GM21390 (cell line): ENCODE measurements around the gene KCNIP1.

Source experiments
- ATAC-seq: cut with Tn5 transposase; IDR thresholded peaks from one replicate; pipeline ENCODE4 v1.9.1; 2021; ENCODE audit not compliant: unreplicated experiment

KCNIP1 gene

GRCh38 chr5:170639221-170639925 is 135.6 kb downstream of the KCNIP1 start:
- ATAC-seq = no peak

- ATAC-seq = no peak
These were observed 137.1 kb downstream of the KCNIP1 start for GRCh38 chr5:170640731-170641588.

GRCh38 chr5:170641589-170642031 is 137.8 kb downstream of the KCNIP1 start:
- no peak for ATAC-seq

GRCh38 chr5:170642066-170642735 is 138.4 kb downstream of the KCNIP1 start:
- ATAC-seq = no peak

GRCh38 chr5:170642776-170643436 is 139.1 kb downstream of the KCNIP1 start:
- ATAC-seq = no peak

GRCh38 chr5:170643591-170643990 is 139.8 kb downstream of the KCNIP1 start:
- ATAC-seq = no peak

GRCh38 chr5:170644501-170644900 is 140.7 kb downstream of the KCNIP1 start:
- ATAC-seq = no peak

- ATAC-seq = no peak
These were observed 144.7 kb downstream of the KCNIP1 start for GRCh38 chr5:170648541-170648940.

GRCh38 chr5:170650850-170651249 is 147.0 kb downstream of the KCNIP1 start:
- no peak for ATAC-seq

GRCh38 chr5:170651604-170652277 is 147.9 kb downstream of the KCNIP1 start:
- ATAC-seq = no peak

GRCh38 chr5:170655476-170655875 is 151.7 kb downstream of the KCNIP1 start:
- ATAC-seq = no peak

GRCh38 chr5:170655920-170656319 is 152.1 kb downstream of the KCNIP1 start:
- no peak for ATAC-seq

GRCh38 chr5:170656346-170656745 is 152.5 kb downstream of the KCNIP1 start:
- ATAC-seq = no peak

- no peak for ATAC-seq
These were observed 156.7 kb downstream of the KCNIP1 start for GRCh38 chr5:170660531-170660930.

- ATAC-seq = no peak
These were observed 159.1 kb downstream of the KCNIP1 start for GRCh38 chr5:170662966-170663365.

GRCh38 chr5:170678811-170679210 is 175.0 kb downstream of the KCNIP1 start:
- no peak for ATAC-seq

GRCh38 chr5:170681013-170681433 is 177.2 kb downstream of the KCNIP1 start:
- ATAC-seq = peak; percentile 95

- no peak for ATAC-seq
These were observed 187.8 kb downstream of the KCNIP1 start for GRCh38 chr5:170691657-170692056.

GRCh38 chr5:170693701-170694100 is 189.9 kb downstream of the KCNIP1 start:
- no peak for ATAC-seq

GRCh38 chr5:170694911-170695310 is 191.1 kb downstream of the KCNIP1 start:
- ATAC-seq = no peak
